CD14-positive monocyte (primary cell): Measurements from ENCODE around the gene TMTC2. TPM values are rescaled to one million over a fixed set of nuclear protein-coding genes. Genes with fewer than 3 reads are reported as not detected.
A peak's percentile ranks its signal among the peaks of the same experiment; 100 is the strongest.
"Not testable (repeated sequence)": the region's sequence is repeated elsewhere in the genome, so short reads cannot be mapped to it uniquely, and the experiment has no call there.

Experiments
- DNase-seq, 3 donors: peaks; one replicate each; pipeline ENCODE4 v3.0.0-alpha.2; 2011 to 2022
- H2AFZ ChIP-seq: 2 replicates; pipeline ENCODE4 v1.6.0; 2012; ENCODE audit warnings: mild to moderate bottlenecking, low read depth, low read length, inconsistent platforms; ENCODE audit not compliant: insufficient read depth, poor library complexity, severe bottlenecking
- H3K27ac ChIP-seq, 2 donors: 1 replicate in 1 of 2; 2 replicates in 1 of 2; pipeline ENCODE4 v1.5.1; 2012 to 2013; ENCODE audit warnings: low read length in 2 of 2, control low read depth in 1 of 2, inconsistent platforms in 1 of 2, low read depth in 1 of 2, mild to moderate bottlenecking in 1 of 2
- H3K27me3 ChIP-seq, 2 donors: one replicate each; pipeline versions ENCODE4 v1.6.0 to v1.6.1; 2011 to 2013; ENCODE audit warnings: low read length in 2 of 2; ENCODE audit not compliant: control insufficient read depth in 2 of 2, insufficient read depth in 2 of 2
- H3K36me3 ChIP-seq, 2 donors: replicated peaks in 1 of 2; 1 replicate in 1 of 2; 2 replicates in 1 of 2; pipeline versions ENCODE4 v1.5.1 to v1.6.1; 2012 to 2013; ENCODE audit warnings: low read length in 2 of 2, control low read depth in 1 of 2, inconsistent platforms in 1 of 2, mild to moderate bottlenecking in 1 of 2; ENCODE audit not compliant: insufficient read depth in 2 of 2, control insufficient read depth in 1 of 2
- H3K4me1 ChIP-seq, 2 donors: 1 replicate in 1 of 2; 2 replicates in 1 of 2; pipeline versions ENCODE4 v1.5.1 to v1.6.1; 2012 to 2013; ENCODE audit warnings: low read length in 2 of 2, control low read depth in 1 of 2, inconsistent platforms in 1 of 2, mild to moderate bottlenecking in 1 of 2, moderate library complexity in 1 of 2; ENCODE audit not compliant: insufficient read depth in 2 of 2, control insufficient read depth in 1 of 2
- H3K4me2 ChIP-seq: replicated peaks from 2 replicates; pipeline ENCODE3; 2012; ENCODE audit warnings: low read length, moderate library complexity, mild to moderate bottlenecking; ENCODE audit not compliant: poor library complexity, severe bottlenecking; ENCODE audit errors: extremely low read depth
- H3K4me3 ChIP-seq, 3 experiments: fragments of 200-600 bp in 1 of 3; sonication (generic) in 1 of 3; replicated peaks in 1 of 3; 1 replicate in 2 of 3; 2 replicates in 1 of 3; pipeline ENCODE4 v1.5.1; 2011 to 2013; ENCODE audit warnings: low read length in 3 of 3, mild to moderate bottlenecking in 3 of 3, control low read depth in 2 of 3, low read depth in 2 of 3, inconsistent platforms in 1 of 3, moderate library complexity in 1 of 3
- H3K79me2 ChIP-seq: 2 replicates; pipeline ENCODE4 v1.6.0; 2012; ENCODE audit warnings: mild to moderate bottlenecking, control low read depth, inconsistent platforms, low read length, moderate library complexity; ENCODE audit not compliant: insufficient read depth
- H3K9ac ChIP-seq: 2 replicates; pipeline ENCODE4 v1.6.0; 2017; ENCODE audit warnings: low read length, mild to moderate bottlenecking; ENCODE audit not compliant: insufficient read depth, poor library complexity, severe bottlenecking
- H3K9me3 ChIP-seq, 2 donors: replicated peaks in 1 of 2; 1 replicate in 1 of 2; 2 replicates in 1 of 2; pipeline versions ENCODE4 v1.5.1 to v1.6.1; 2012 to 2013; ENCODE audit warnings: low read length in 2 of 2, control low read depth in 1 of 2; ENCODE audit not compliant: control insufficient read depth in 1 of 2, insufficient read depth in 1 of 2
- H4K20me1 ChIP-seq: 2 replicates; pipeline ENCODE4 v1.6.0; 2012; ENCODE audit warnings: mild to moderate bottlenecking, low read length, control low read depth, moderate library complexity; ENCODE audit not compliant: insufficient read depth
- H3K27ac Mint-ChIP-seq, 7 donors: one replicate each; pipeline ENCODE4 v1.8.0; 2020; ENCODE audit warnings: mild to moderate bottlenecking in 7 of 7, mixed read lengths in 7 of 7, moderate library complexity in 6 of 7, inconsistent platforms in 2 of 7
- H3K27me3 Mint-ChIP-seq, 3 donors: one replicate each; pipeline ENCODE4 v1.8.0; 2021 to 2022; ENCODE audit warnings: low read depth in 3 of 3, mild to moderate bottlenecking in 3 of 3, mixed read lengths in 3 of 3, moderate library complexity in 3 of 3, inconsistent platforms in 1 of 3
- H3K36me3 Mint-ChIP-seq, 2 donors: one replicate each; pipeline ENCODE4 v1.8.0; 2020; ENCODE audit warnings: mixed read lengths in 2 of 2, inconsistent platforms in 1 of 2, mild to moderate bottlenecking in 1 of 2
- H3K4me1 Mint-ChIP-seq: one replicate; pipeline ENCODE4 v1.8.0; 2020; ENCODE audit warnings: mild to moderate bottlenecking, mixed read lengths
- H3K4me3 Mint-ChIP-seq, 2 donors: one replicate each; pipeline ENCODE4 v1.8.0; 2020; ENCODE audit warnings: mild to moderate bottlenecking in 2 of 2, mixed read lengths in 2 of 2, moderate library complexity in 1 of 2
- H3K9me3 Mint-ChIP-seq, 7 donors: one replicate each; pipeline ENCODE4 v1.8.0; 2020 to 2022; ENCODE audit warnings: mixed read lengths in 7 of 7, mild to moderate bottlenecking in 6 of 7, moderate library complexity in 6 of 7, inconsistent platforms in 2 of 7
- WGBS: methylation state at CpG from one replicate; pipeline ENCODE4 v1.1.5; 2013; ENCODE audit warnings: missing lambda C conversion rate; ENCODE audit not compliant: insufficient coverage; 5-methylcytosine and 5-hydroxymethylcytosine counted together
- intact Hi-C, 2 donors: fragments of 100-400 bp; cut with micrococcal nuclease; formaldehyde crosslinking; loops; one replicate each; pipeline versions ENCODE4 v1.15.0 to v1.15.1; 2023
- polyA plus RNA-seq, 3 donors: library from polyadenylated mRNA; depleted of rRNA in 1 of 3; unstranded in 2 of 3; stranded (reverse) in 1 of 3; fragments of 300-500 nt in 2 of 3; fragments of >200 nt in 1 of 3; fragmentation: Illumina TruSeq in 2 of 3; gene quantifications; 1 replicate in 2 of 3; 2 replicates in 1 of 3; pipeline ENCODE4 v1.2.3, GENCODE V29; 2012 to 2021
- TF ChIP-seq, protein P1 (sequence below): fragments of 200-600 bp; IDR thresholded peaks from one replicate; pipeline ENCODE4 v1.8.0; 2022; ENCODE audit warnings: antibody characterized with exemption, mild to moderate bottlenecking

The TMTC2 gene
- polyA plus RNA-seq, 3 donors = 2.5 to 15.7 (median 3.3) TPM

DNA sequence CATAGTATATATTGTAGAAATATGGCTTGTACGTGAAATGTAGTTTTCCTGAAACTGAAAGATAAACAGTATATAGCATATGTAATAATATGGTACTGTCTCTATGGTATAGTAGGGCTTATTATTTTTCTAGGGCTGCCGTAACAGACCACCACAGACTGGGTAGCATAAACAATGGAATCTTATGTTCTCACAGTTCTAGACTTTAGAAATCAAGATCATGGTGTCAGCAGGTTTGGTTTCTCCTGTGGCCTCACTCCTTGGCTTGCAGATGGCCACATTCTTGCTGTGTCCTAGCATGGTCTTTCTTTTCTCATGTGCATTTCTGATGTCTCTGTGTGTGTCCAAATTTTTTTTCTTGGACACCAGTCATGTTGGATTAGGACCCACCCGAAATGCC, 155.8 kb downstream of the TMTC2 start:
- Histone ChIP-seq H3K9me3 (no peaks in the 10 kb centered on the region), H3K27me3 (no peaks in the 10 kb centered on the region), H2AFZ (no peak overlapping the region), H3K4me1 (peaks cover 9 to 16% of the 10 kb centered on the region in 2 donors), H4K20me1 (no peaks in the 10 kb centered on the region), H3K4me3 (no peak overlapping the region), H3K27ac (no peak overlapping the region), H3K36me3 (no peaks in the 10 kb centered on the region), H3K79me2 (peaks cover 12% of the 10 kb centered on the region), H3K4me2 (no peak overlapping the region), H3K9ac (no peak overlapping the region)
- H3K9me3 Mint-ChIP-seq = peaks cover 0 to 3% (median 0%) of the 10 kb centered on the region in 7 donors
- WGBS = no CpG with 5 or more reads among the region's 3 CpGs
- no peaks in the 10 kb centered on the region for H3K27me3 Mint-ChIP-seq
- intact Hi-C loops = loop anchor here in 1 of 2 donors (10.0 kb wide), 1 partner anchor 158 kb away; the partner anchor contains the start of gene TMTC2
- peaks cover 38% of the 10 kb centered on the region for H3K4me1 Mint-ChIP-seq
- peaks cover 24 to 27% of the 10 kb centered on the region in 2 donors for H3K36me3 Mint-ChIP-seq
- DNase-seq = no peak
- H3K27ac Mint-ChIP-seq = no peak overlapping the region
- no peak overlapping the region for H3K4me3 Mint-ChIP-seq
- TF ChIP-seq, protein P1, sequence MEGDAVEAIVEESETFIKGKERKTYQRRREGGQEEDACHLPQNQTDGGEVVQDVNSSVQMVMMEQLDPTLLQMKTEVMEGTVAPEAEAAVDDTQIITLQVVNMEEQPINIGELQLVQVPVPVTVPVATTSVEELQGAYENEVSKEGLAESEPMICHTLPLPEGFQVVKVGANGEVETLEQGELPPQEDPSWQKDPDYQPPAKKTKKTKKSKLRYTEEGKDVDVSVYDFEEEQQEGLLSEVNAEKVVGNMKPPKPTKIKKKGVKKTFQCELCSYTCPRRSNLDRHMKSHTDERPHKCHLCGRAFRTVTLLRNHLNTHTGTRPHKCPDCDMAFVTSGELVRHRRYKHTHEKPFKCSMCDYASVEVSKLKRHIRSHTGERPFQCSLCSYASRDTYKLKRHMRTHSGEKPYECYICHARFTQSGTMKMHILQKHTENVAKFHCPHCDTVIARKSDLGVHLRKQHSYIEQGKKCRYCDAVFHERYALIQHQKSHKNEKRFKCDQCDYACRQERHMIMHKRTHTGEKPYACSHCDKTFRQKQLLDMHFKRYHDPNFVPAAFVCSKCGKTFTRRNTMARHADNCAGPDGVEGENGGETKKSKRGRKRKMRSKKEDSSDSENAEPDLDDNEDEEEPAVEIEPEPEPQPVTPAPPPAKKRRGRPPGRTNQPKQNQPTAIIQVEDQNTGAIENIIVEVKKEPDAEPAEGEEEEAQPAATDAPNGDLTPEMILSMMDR = no peak

DNA sequence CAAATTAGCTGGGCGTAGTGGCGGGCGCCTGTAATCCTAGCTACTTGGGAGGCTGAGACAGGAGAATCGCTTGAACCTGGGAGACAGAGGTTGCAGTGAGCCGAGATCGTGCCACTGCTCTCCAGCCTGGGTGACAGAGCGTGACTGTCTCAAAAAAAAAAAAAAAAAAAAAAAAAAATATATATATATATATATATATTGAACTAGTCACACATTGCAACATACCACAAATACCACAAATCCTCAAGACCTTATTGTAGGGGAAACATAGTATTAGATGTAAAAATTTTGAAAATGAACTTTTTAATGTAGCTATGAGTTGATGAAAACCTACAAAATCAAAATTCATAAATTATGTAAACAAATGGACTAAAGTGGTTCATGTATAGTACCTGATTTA, 158.4 kb downstream of the TMTC2 start:
- H3K36me3 Mint-ChIP-seq = peaks cover 30 to 31% of the 10 kb centered on the region in 2 donors
- peak; percentile 21 to 56 (median 41) for DNase-seq
- peaks cover 12% of the 10 kb centered on the region for H3K79me2 ChIP-seq

More for the DNA sequence above, 158.4 kb downstream of the TMTC2 start:
- Mint-ChIP-seq H3K27ac (peak overlapping the region; percentile 12 to 95 (median 89)), H3K4me1 (peaks cover 39% of the 10 kb centered on the region)
- H4K20me1 ChIP-seq, H3K27me3 ChIP-seq, H3K9me3 Mint-ChIP-seq, H3K9ac ChIP-seq, H2AFZ ChIP-seq, H3K9me3 ChIP-seq, H3K36me3 ChIP-seq, H3K4me3 Mint-ChIP-seq, H3K27me3 Mint-ChIP-seq: not testable (repeated sequence)
- H3K4me3 ChIP-seq = peak overlapping the region in 1 of 3 experiments; percentile 41
- peaks cover 17 to 29% of the 10 kb centered on the region in 2 donors for H3K4me1 ChIP-seq
- peak overlapping the region; percentile 38 for H3K4me2 ChIP-seq
- peak overlapping the region; percentile 35 to 55 for H3K27ac ChIP-seq
- intact Hi-C loops = loop anchor here in 1 of 2 donors (10.0 kb wide), 1 partner anchor 160 kb away; the partner anchor contains the start of gene TMTC2
- WGBS = no CpG with 5 or more reads among the region's 7 CpGs
